DOHH2 (cell line): ENCODE results near the gene PTPRN2.

Source experiments
- H3F3A ChIP-seq: fragments of 200-600 bp; sonication (generic), shearing (Covaris generic); 2 replicates; pipeline ENCODE4 v1.6.0; 2016; ENCODE audit warnings: antibody characterized with exemption, mild to moderate bottlenecking; ENCODE audit not compliant: control insufficient read depth, insufficient read depth
- H3K27ac ChIP-seq: fragments of 200-600 bp; sonication (generic); 2 replicates; pipeline ENCODE4 v1.5.1; 2014; ENCODE audit warnings: low read depth, mild to moderate bottlenecking, low read length, moderate library complexity
- H3K27me3 ChIP-seq: fragments of 200-600 bp; sonication (generic); 2 replicates; pipeline ENCODE4 v1.6.1; 2014; ENCODE audit warnings: mild to moderate bottlenecking, low read length, mixed read lengths; ENCODE audit not compliant: control insufficient read depth
- H3K36me3 ChIP-seq: fragments of 200-600 bp; sonication (generic); 2 replicates; pipeline ENCODE4 v1.6.1; 2014; ENCODE audit warnings: mild to moderate bottlenecking, low read length, moderate library complexity, mixed read lengths; ENCODE audit not compliant: control insufficient read depth
- H3K4me1 ChIP-seq: fragments of 200-600 bp; sonication (generic); 2 replicates; pipeline ENCODE4 v1.6.1; 2014; ENCODE audit warnings: mild to moderate bottlenecking, low read length, mixed read lengths; ENCODE audit not compliant: control insufficient read depth
- H3K4me2 ChIP-seq: fragments of 200-600 bp; sonication (generic); 2 replicates; pipeline ENCODE4 v1.6.0; 2014; ENCODE audit warnings: mild to moderate bottlenecking, low read length, moderate library complexity
- H3K4me3 ChIP-seq: fragments of 200-600 bp; sonication (generic); 2 replicates; pipeline ENCODE4 v1.5.1; 2014; ENCODE audit warnings: mild to moderate bottlenecking, low read length, mixed read lengths
- H3K79me2 ChIP-seq: fragments of 200-600 bp; sonication (generic); 2 replicates; pipeline ENCODE4 v1.6.1; 2014; ENCODE audit warnings: mild to moderate bottlenecking, low read length, mixed read lengths; ENCODE audit not compliant: control insufficient read depth
- H3K9me2 ChIP-seq: fragments of 200-600 bp; sonication (generic); replicated peaks from 2 replicates; pipeline ENCODE4 v1.6.1; 2014; ENCODE audit warnings: mild to moderate bottlenecking, low read length, mixed read lengths; ENCODE audit not compliant: control insufficient read depth
- H3K9me3 ChIP-seq: fragments of 200-600 bp; sonication (generic); 2 replicates; pipeline ENCODE4 v1.6.1; 2014; ENCODE audit warnings: antibody characterized with exemption, low read length, mixed read lengths; ENCODE audit not compliant: control insufficient read depth, insufficient read depth
- H4K20me1 ChIP-seq: fragments of 200-600 bp; sonication (generic); 2 replicates; pipeline ENCODE4 v1.6.0; 2014; ENCODE audit warnings: low read depth, mild to moderate bottlenecking, antibody characterized with exemption, low read length, moderate library complexity; ENCODE audit not compliant: control insufficient read depth, insufficient read depth
- EZH2phosphoT487 ChIP-seq: fragments of 200-600 bp; sonication (generic); IDR thresholded peaks from 2 replicates; pipeline ENCODE4 v1.6.1; 2017; ENCODE audit warnings: borderline replicate concordance, mild to moderate bottlenecking, antibody characterized with exemption, low read length, moderate library complexity, mixed read lengths
- TF ChIP-seq, protein P1 (sequence below): fragments of 200-600 bp; sonication (generic); IDR thresholded peaks from one replicate; pipeline ENCODE4 v1.5.1; 2014; ENCODE audit warnings: antibody characterized with exemption, mild to moderate bottlenecking, low read depth, low read length; ENCODE audit not compliant: poor library complexity, severe bottlenecking

The PTPRN2 gene

DNA sequence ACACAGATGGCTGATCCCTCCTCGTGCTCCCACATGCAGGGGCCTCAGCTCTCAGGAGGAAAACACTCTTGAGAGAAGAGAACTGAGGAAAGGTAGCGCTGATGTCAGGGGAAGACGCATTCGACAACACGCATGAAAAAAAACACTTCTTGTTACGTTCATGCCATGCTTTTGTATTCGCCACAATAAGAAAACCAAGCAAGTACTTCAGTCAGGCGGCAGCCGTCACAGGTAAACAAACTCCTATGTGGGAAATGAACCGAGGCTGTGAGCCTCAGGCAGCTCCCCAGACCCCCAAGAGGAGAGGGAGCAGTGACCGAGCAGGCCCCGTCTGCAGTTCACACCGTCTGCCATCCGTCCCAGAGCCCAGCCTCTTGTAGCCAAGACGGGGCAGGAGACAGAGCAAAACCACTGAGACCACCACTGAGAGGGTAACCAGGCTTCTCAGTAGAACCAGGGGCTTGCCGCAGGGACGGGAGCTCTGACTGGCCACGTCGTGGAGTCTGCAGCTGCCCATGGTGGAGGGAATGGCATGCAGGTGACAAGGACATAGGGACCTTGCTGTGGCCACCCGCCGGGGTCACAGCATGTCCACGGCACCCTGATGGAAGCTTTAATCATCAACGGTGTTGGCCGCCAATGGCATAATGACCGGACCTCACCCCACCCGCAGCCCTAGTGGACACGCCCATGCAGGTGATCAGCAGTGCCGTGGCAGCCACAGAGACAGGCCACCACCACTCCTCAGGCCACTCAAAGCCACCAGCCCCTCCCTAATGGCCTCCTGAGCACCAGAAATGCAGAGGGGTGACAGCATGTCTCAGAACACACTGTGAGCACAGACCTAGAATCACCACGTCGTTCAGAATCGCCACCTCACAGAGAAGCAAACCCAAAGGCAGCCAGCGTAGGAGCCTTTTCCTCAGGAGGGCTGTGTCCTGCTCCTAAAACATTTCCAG, 304.3 kb downstream of the PTPRN2 start:
- TF ChIP-seq, protein P1, sequence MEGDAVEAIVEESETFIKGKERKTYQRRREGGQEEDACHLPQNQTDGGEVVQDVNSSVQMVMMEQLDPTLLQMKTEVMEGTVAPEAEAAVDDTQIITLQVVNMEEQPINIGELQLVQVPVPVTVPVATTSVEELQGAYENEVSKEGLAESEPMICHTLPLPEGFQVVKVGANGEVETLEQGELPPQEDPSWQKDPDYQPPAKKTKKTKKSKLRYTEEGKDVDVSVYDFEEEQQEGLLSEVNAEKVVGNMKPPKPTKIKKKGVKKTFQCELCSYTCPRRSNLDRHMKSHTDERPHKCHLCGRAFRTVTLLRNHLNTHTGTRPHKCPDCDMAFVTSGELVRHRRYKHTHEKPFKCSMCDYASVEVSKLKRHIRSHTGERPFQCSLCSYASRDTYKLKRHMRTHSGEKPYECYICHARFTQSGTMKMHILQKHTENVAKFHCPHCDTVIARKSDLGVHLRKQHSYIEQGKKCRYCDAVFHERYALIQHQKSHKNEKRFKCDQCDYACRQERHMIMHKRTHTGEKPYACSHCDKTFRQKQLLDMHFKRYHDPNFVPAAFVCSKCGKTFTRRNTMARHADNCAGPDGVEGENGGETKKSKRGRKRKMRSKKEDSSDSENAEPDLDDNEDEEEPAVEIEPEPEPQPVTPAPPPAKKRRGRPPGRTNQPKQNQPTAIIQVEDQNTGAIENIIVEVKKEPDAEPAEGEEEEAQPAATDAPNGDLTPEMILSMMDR, result no peak
- no peak for TF ChIP-seq EZH2phosphoT487
- H3K36me3 ChIP-seq, result no peaks in the 10 kb centered on the region
- H4K20me1 ChIP-seq, result no peaks in the 10 kb centered on the region
- H3K27ac ChIP-seq, result no peak overlapping the region
- H3K4me1 ChIP-seq, result no peaks in the 10 kb centered on the region
- no peak overlapping the region for H3K4me3 ChIP-seq
- H3F3A ChIP-seq, result no peaks in the 10 kb centered on the region
- H3K4me2 ChIP-seq, result no peak overlapping the region
- no peaks in the 10 kb centered on the region for H3K9me2 ChIP-seq
- H3K27me3 ChIP-seq, result no peaks in the 10 kb centered on the region
- peaks cover 45% of the 10 kb centered on the region for H3K9me3 ChIP-seq
- no peaks in the 10 kb centered on the region for H3K79me2 ChIP-seq

GRCh38 chr7:158282461-158283001, 305.1 kb downstream of the PTPRN2 start:
- no peaks in the 10 kb centered on the region for H3K27me3 ChIP-seq
- H3K4me3 ChIP-seq, result no peak overlapping the region
- H3F3A ChIP-seq, result no peaks in the 10 kb centered on the region
- H3K9me3 ChIP-seq, result peaks cover 50% of the 10 kb centered on the region
- no peaks in the 10 kb centered on the region for H3K79me2 ChIP-seq
- H3K4me1 ChIP-seq, result no peaks in the 10 kb centered on the region
- no peaks in the 10 kb centered on the region for H3K9me2 ChIP-seq
- no peak overlapping the region for H3K4me2 ChIP-seq
- no peaks in the 10 kb centered on the region for H3K36me3 ChIP-seq
- no peaks in the 10 kb centered on the region for H4K20me1 ChIP-seq
- H3K27ac ChIP-seq, result no peak overlapping the region
- TF ChIP-seq, protein P1, result no peak
- no peak for TF ChIP-seq EZH2phosphoT487

DNA sequence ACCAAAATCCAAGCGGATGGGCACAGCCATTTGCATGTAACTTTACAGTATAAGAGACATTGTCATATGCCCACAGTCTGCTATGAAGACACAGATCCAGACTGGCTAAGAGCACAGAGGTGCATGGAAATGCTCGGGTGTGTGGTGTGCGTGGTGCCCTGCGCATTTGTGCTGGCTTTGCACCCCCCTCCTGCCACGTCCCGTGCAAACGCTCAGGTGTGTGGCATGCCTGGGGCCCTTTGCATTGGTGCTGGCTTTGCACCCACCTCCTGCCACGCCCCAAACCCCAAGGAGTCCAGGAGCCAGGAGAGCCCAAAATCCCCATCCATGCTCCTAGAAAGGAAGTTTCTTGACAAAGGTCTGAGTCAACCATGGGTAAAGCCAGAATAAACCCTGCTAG, 306.2 kb downstream of the PTPRN2 start:
- Histone ChIP-seq H3K9me3 (peaks cover 55% of the 10 kb centered on the region), H3K27me3 (no peaks in the 10 kb centered on the region), H3K4me1 (no peaks in the 10 kb centered on the region), H4K20me1 (no peaks in the 10 kb centered on the region), H3F3A (no peaks in the 10 kb centered on the region), H3K36me3 (no peaks in the 10 kb centered on the region), H3K79me2 (no peaks in the 10 kb centered on the region), H3K4me3 (no peak overlapping the region), H3K27ac (no peak overlapping the region), H3K9me2 (no peaks in the 10 kb centered on the region), H3K4me2 (no peak overlapping the region)
- TF ChIP-seq, protein P1, result no peak
- no peak for TF ChIP-seq EZH2phosphoT487
